AG04449 (cell line): ENCODE data around the gene OTOGL.

Experiments
- CTCF ChIA-PET: fragments of 350-600 bp; formaldehyde crosslinking; extraction: SDS; loops from one replicate; lab custom pipeline; 2021; ENCODE audit warnings: antibody characterized with exemption; lab: Yijun Ruan, JAX
- POLR2A ChIA-PET: fragments of 400-600, 350-600 bp; formaldehyde crosslinking; extraction: SDS; loops from one replicate; lab custom pipeline; 2020; ENCODE audit warnings: antibody characterized with exemption, inconsistent platforms; lab: Yijun Ruan, JAX
- DNase-seq: peaks from one replicate; pipeline ENCODE4 v3.0.0-alpha.2; 2010; ENCODE audit warnings: low read depth, low spot score
- H3K4me3 ChIP-seq: 2 replicates; pipeline ENCODE4 v1.5.1; 2011; ENCODE audit warnings: low read depth, mild to moderate bottlenecking, control low read depth, low read length
- TF ChIP-seq, protein P1 (sequence below): IDR thresholded peaks from one replicate; pipeline ENCODE4 v1.5.1; 2011; ENCODE audit warnings: mild to moderate bottlenecking, moderate library complexity, low read length, control low read depth, inconsistent platforms; ENCODE audit not compliant: insufficient read depth; ENCODE audit errors: missing control alignments

Gene OTOGL

GRCh38 chr12:80382254-80382653 is 282.9 kb downstream of the OTOGL start:
- no peak for DNase-seq
- POLR2A ChIA-PET, result no interaction called here
- CTCF ChIA-PET, result no interaction called here
- no peak overlapping the region for H3K4me3 ChIP-seq
- TF ChIP-seq, protein P1, sequence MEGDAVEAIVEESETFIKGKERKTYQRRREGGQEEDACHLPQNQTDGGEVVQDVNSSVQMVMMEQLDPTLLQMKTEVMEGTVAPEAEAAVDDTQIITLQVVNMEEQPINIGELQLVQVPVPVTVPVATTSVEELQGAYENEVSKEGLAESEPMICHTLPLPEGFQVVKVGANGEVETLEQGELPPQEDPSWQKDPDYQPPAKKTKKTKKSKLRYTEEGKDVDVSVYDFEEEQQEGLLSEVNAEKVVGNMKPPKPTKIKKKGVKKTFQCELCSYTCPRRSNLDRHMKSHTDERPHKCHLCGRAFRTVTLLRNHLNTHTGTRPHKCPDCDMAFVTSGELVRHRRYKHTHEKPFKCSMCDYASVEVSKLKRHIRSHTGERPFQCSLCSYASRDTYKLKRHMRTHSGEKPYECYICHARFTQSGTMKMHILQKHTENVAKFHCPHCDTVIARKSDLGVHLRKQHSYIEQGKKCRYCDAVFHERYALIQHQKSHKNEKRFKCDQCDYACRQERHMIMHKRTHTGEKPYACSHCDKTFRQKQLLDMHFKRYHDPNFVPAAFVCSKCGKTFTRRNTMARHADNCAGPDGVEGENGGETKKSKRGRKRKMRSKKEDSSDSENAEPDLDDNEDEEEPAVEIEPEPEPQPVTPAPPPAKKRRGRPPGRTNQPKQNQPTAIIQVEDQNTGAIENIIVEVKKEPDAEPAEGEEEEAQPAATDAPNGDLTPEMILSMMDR, result no peak

GRCh38 chr12:80400571-80400991 is 301.2 kb downstream of the OTOGL start:
- DNase-seq, result no peak

DNA sequence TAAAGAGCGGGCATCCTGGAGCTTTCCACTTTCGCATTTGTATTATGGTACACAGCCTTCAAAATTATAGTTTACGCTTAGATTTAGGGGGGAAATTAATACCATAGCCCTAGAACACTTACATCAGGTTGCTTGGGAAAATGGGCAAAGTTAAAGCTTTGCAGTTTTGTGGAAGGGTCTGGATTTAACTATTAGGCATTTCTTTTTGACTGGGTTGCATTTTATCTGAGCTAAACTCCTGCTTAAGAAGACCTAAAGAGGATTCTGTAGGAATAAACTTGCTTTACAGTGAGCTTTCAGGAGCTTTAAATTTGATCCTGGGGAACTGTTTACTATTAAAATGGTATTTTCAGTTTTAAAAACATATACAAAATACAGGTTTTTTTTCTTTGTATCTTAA is 301.9 kb downstream of the OTOGL start:
- no peak for DNase-seq
- TF ChIP-seq, protein P1, result no peak
- POLR2A ChIA-PET, result no interaction called here
- no peak overlapping the region for H3K4me3 ChIP-seq
- CTCF ChIA-PET, result interaction anchor here (0.7 to 1.9 kb wide), 5 partner anchors 9 to 545 kb away, joined by 3 to 12 read pairs (median 6); no protein-coding TSS in a partner anchor

More at GRCh38 chr12:80400571-80400991, 301.2 kb downstream of the OTOGL start:
- H3K4me3 ChIP-seq, result peak overlapping the region; percentile 51
- ChIA-PET CTCF (interaction anchor here (0.7 to 1.9 kb wide), 6 partner anchors 10 to 546 kb away, joined by 3 to 12 read pairs (median 4); no protein-coding TSS in a partner anchor), POLR2A (interaction anchor here (0.6 kb wide), 1 partner anchor 19 kb away, joined by 3 read pairs; no protein-coding TSS in a partner anchor)
- TF ChIP-seq, protein P1, result no peak

GRCh38 chr12:80404629-80405028 is 305.3 kb downstream of the OTOGL start:
- CTCF ChIA-PET, result interaction anchor here (1.4 kb wide), 1 partner anchor 213 kb away, joined by 3 read pairs; no protein-coding TSS in a partner anchor

GRCh38 chr12:80406253-80406652 is 306.9 kb downstream of the OTOGL start:
- ChIA-PET POLR2A (no interaction called here), CTCF (no interaction called here)
- no peak for DNase-seq
- TF ChIP-seq, protein P1, result no peak
- no peak overlapping the region for H3K4me3 ChIP-seq

More at GRCh38 chr12:80404629-80405028, 305.3 kb downstream of the OTOGL start:
- POLR2A ChIA-PET, result no interaction called here
- TF ChIP-seq, protein P1, result no peak
- no peak for DNase-seq
- H3K4me3 ChIP-seq, result no peak overlapping the region

DNA sequence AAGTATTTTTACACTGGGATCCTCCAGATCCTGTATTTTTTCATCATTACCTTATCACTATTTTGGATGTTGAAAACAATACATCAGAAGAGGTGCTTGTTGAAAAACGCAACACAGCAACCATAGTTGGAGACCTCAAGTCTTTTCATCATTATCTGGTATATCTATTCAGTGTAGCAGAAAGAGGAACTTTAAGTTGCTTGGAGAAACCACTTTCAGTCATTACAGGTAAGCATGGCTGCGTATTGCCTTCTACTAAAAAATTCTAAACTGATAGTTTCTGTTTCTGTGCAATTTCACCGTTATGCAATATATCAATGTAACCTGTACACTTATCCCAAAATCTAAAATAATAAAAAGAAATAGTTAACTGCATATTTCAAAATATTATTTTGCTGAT is 312.4 kb downstream of the OTOGL start:
- ChIA-PET CTCF (interaction anchor here (1.0 to 1.7 kb wide), 3 partner anchors 59 to 351 kb away, joined by 3 to 19 read pairs (median 4); no protein-coding TSS in a partner anchor), POLR2A (no interaction called here)
- DNase-seq, result no peak
- TF ChIP-seq, protein P1, result no peak
- H3K4me3 ChIP-seq, result no peak overlapping the region
